Erythroblast (primary cell): ENCODE measurements around the gene PARP14.
"Not testable (repeated sequence)": the region's sequence is repeated elsewhere in the genome, so short reads cannot be mapped to it uniquely, and the experiment has no call there.

Experiments
- DNase-seq, 2 experiments: peaks; one replicate each; lab custom pipeline; 2025; lab: John Stamatoyannopoulos, UW
- GATA1 ChIP-seq: IDR thresholded peaks from 2 replicates; pipeline ENCODE4 v1.6.1; 2011; ENCODE audit warnings: low read depth, mild to moderate bottlenecking, control low read depth, low read length, moderate library complexity
- POLR2A ChIP-seq: IDR thresholded peaks from 2 replicates; pipeline ENCODE4 v1.6.1; 2011; ENCODE audit warnings: mild to moderate bottlenecking, low read length

The PARP14 gene

DNA sequence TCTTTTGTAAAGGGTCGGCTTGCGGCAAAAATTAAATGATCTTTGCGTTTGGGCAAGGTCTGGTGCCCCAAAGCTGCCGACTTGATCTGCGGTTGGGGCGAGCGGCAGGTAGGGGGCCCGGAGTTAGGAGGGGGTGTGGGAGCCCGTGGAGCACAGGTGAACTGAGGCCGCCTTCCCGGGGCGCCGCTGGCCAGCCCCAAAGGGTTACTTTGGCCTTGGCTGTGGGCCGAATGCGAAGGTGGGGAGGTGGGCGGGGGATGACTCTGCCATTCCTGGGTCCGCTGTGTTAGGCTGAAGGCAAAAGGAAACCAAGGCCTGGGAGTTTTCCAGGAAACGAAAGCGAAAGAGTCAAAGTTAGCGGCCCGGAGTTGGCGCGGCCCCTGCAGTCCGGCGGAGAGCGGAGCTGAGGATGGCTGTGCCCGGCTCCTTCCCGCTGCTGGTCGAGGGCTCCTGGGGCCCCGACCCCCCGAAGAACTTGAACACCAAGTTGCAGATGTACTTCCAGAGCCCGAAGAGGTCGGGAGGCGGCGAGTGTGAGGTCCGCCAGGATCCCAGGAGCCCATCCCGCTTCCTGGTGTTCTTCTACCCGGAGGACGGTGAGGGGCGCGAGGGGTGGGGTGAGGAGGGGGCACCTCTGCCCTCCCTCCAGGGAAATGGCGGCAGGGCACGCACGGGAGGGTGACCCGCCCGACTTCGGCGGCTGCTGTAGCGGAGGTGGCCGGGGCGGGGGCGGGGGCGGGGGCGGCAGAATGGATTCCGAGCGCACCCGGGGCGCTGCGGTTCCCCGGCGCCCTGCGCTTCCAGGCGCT lies at the start of gene PARP14:
Gene PARP14, plus strand, starts transcription at position 365 of the 809 bp plus-strand sequence. Its CDS starts 45 bp downstream, at position 410.
- no peak for TF ChIP-seq GATA1
- peak; percentile 35 for TF ChIP-seq POLR2A
- DNase-seq = peak; percentile 87 to 90

DNA sequence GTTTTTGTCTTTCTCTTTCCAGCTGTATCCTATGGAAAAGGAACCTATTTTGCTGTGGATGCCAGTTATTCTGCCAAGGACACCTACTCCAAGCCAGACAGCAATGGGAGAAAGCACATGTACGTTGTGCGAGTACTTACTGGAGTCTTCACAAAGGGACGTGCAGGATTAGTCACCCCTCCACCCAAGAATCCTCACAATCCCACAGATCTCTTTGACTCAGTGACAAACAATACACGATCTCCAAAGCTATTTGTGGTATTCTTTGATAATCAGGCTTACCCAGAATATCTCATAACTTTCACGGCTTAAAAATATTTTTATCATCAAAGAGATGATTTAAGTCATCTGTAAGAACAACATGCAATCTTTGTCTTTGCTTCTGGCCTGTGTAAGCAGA lies 44.9 kb upstream of the PARP14 start:
- no peak for DNase-seq
- TF ChIP-seq GATA1 (no peak), POLR2A (no peak)

- TF ChIP-seq POLR2A (no peak), GATA1 (no peak)
- no peak for DNase-seq
These were observed 43.9 kb upstream of the PARP14 start for GRCh38 chr3:122636697-122637096.

DNA sequence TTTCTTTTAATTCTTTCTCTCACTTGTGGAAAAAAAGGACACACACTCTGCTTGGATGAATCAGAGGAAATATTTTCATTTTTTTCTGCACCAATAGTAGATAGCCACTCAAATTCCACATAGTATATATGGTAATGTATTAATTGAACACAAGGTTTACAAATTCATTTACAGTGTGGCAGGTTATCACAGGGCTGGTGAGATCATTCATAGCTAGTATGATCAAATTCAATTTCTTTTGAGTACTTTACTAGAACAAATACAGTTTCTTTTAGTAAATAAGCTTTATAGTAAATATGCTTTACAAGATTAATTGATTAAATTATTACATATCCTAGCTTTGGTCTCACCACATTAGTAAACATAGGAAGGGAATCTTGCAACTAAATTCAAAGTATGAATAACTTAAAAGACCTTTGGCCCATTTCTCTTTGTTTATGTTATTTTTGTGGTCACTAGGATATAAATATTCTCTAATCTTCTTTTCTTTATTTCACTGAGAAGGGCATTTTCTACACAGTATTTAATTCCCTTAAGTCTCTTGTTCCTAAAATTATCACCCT lies 40.1 kb upstream of the PARP14 start:
- no peak for DNase-seq
- TF ChIP-seq POLR2A = no peak
- TF ChIP-seq GATA1 = no peak

DNA sequence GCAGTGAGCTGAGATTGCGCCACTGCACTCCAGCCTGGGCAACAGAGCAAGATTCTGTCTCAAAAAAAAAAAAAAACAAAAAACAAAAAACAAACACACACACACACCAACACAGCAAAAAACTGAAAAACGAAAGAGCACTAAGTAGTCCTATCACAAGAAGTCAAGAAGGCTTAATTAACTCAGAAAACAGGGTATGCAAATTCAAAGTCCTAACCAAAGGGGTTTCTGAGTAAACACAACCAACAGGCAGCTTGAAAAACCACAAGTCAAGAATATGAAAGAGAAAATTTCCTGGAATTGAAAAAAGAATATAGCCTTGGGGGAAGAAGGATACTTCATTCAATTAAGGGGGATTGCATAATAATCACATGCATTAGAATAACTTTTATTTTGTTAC lies 37.7 kb upstream of the PARP14 start:
- DNase-seq = no peak
- TF ChIP-seq GATA1 (no peak), POLR2A (no peak)

DNA sequence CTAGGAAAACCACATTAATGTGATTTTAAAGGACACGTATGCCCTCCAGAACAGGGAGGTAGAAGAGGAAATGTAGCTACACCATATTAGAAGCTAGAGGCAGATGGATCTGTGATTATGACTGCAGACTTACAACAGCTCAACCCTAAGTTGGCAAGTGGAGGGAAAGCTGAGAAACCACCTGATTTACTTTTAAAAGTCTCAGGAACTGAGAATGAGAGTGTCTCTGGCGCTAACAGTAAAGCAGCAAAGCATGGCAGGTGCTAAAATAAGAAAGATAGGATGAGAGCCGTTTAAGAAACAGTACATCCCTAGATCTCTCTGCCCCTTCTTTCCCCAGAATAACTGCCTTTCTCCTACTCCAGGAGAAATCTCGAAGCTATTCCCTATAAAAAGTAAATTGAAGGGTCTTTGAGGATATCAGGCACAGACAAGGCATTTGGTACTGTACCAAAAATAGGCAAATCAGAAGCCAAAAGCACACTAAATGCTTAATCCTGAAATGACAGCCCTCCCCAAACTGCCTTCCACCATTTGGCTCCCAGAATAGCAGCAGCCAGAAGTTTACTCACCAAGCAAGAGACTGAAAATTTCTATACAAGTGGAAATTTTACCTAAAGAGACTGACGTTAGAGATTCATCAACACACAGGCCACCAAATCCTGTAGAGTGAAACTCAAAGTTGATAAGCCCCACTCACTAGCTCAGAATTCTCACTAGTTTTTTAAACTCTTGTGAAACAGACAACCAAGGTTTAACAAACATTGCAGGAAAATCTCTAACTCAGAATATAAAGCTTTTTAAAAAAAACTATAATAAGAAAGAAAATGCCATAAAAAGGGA lies 34.3 kb upstream of the PARP14 start:
- DNase-seq = no peak
- no peak for TF ChIP-seq GATA1
- TF ChIP-seq POLR2A = no peak

- not testable (repeated sequence) for DNase-seq
These were observed 29.3 kb upstream of the PARP14 start for GRCh38 chr3:122651233-122651907.

GRCh38 chr3:122651962-122652361 lies 28.7 kb upstream of the PARP14 start:
- not testable (repeated sequence) for DNase-seq

DNA sequence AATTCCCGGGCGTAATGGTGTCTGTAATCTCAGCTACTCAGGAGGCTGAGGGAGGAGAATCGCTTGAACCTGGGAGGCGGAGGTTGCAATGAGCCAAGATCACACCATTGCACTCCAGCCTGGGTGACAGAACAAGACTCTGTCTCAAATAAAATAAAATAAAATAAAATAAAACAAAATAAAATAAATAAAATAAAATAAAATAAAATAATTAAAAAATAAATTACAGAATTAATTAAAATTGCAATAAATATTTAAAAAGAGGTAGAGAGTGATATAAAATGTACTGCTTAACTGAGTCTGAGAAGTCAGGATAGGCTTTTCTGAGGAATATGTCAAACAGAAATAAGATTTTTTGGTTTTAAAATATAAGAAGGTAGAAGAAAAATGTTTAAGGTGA lies 22.3 kb upstream of the PARP14 start:
- DNase-seq = not testable (repeated sequence)

GRCh38 chr3:122660297-122660974 lies 20.2 kb upstream of the PARP14 start:
- no peak for TF ChIP-seq POLR2A
- TF ChIP-seq GATA1 = no peak
- peak; percentile 20 to 37 for DNase-seq

GRCh38 chr3:122661633-122662032 lies 19.0 kb upstream of the PARP14 start:
- DNase-seq = no peak

GRCh38 chr3:122662505-122662904 lies 18.1 kb upstream of the PARP14 start:
- TF ChIP-seq GATA1 (no peak), POLR2A (no peak)

More at GRCh38 chr3:122661633-122662032, 19.0 kb upstream of the PARP14 start:
- TF ChIP-seq GATA1 = no peak
- TF ChIP-seq POLR2A = no peak

GRCh38 chr3:122665226-122665786 lies 15.3 kb upstream of the PARP14 start:
- TF ChIP-seq GATA1 (no peak), POLR2A (no peak)
- no peak for DNase-seq

More at GRCh38 chr3:122662505-122662904, 18.1 kb upstream of the PARP14 start:
- no peak for DNase-seq

- TF ChIP-seq POLR2A = no peak
- TF ChIP-seq GATA1 = no peak
- no peak for DNase-seq
These were observed 14.8 kb upstream of the PARP14 start for GRCh38 chr3:122665881-122666280.
